ENCODE measurements around the gene UXT. TPM values are rescaled to one million over a fixed set of nuclear protein-coding genes. Genes with fewer than 3 reads are reported as not detected.
A peak's percentile ranks its signal among the peaks of the same experiment; 100 is the strongest.

Gene UXT
- total and polyA plus RNA-seq, 4 experiments from 2014 or later, result 172 to 315 (median 232) TPM

- Histone ChIP-seq H3K36me3 (ENCODE audit: insufficient read depth, low read length) (peaks cover 7% of the 10 kb centered on the region), H3K27me3 (ENCODE audit: insufficient read depth, low read length) (no peaks in the 10 kb centered on the region), H3K9me3 (ENCODE audit: control insufficient read depth in 1 of 2, low read length in 2 of 2) (no peaks in the 10 kb centered on the region), H3K27ac (ENCODE audit: low read depth, low read length) (peak overlapping the region; percentile 49), H3K4me3 (ENCODE audit: low read length in 2 of 2) (peak overlapping the region in 1 of 2 donors; percentile 38), H3K4me1 (ENCODE audit: insufficient read depth, low read length) (peaks cover 33% of the 10 kb centered on the region)
- Mint-ChIP-seq H3K27ac (peak overlapping the region; percentile 79 to 93 (median 87)), H3K36me3 (peaks cover 4 to 57% of the 10 kb centered on the region in 2 donors), H3K27me3 (no peaks in the 10 kb centered on the region), H3K9me3 (no peaks in the 10 kb centered on the region), H3K4me3 (peak overlapping the region; percentile 85 to 94 (median 88)), H3K4me1 (peaks cover 38 to 50% (median 44%) of the 10 kb centered on the region in 4 donors)
- DNase-seq, result no peak
- intact Hi-C loops (cut with micrococcal nuclease), result no loop called here
- ChIA-PET POLR2A (ENCODE audit: partially characterized antibody) (interaction anchor here (0.9 to 2.7 kb wide), 6 partner anchors 19 to 925 kb away, joined by 4 to 14 read pairs (median 7); partner anchors contain the start of genes ARAF, CFP, RBM3 and TIMP1), CTCF (ENCODE audit: partially characterized antibody) (no interaction called here)
Measured at GRCh38 chrX:47649271-47649670, 9.7 kb downstream of the UXT start.

- H3K27ac ChIP-seq (ENCODE audit: low read depth, low read length), result no peak overlapping the region
- H3K4me1 Mint-ChIP-seq, result peaks cover 41 to 55% (median 47%) of the 10 kb centered on the region in 4 donors
- H3K4me3 Mint-ChIP-seq, result peak overlapping the region; percentile 54 to 94 (median 87)
- ChIA-PET POLR2A (ENCODE audit: partially characterized antibody) (interaction anchor here (0.8 to 2.6 kb wide), 3 partner anchors 18 to 454 kb away, joined by 3 to 9 read pairs (median 4); partner anchors contain the start of gene CFP), CTCF (ENCODE audit: partially characterized antibody) (interaction anchor here (1.0 to 1.5 kb wide), 2 partner anchors 66 to 110 kb away, joined by 3 read pairs; partner anchors contain the start of gene TIMP1)
- peaks cover 33% of the 10 kb centered on the region for H3K4me1 ChIP-seq (ENCODE audit: insufficient read depth, low read length)
- H3K27me3 ChIP-seq (ENCODE audit: insufficient read depth, low read length), result no peaks in the 10 kb centered on the region
- no peaks in the 10 kb centered on the region for H3K9me3 ChIP-seq (ENCODE audit: control insufficient read depth in 1 of 2, low read length in 2 of 2)
- intact Hi-C loops (cut with micrococcal nuclease), result no loop called here
- peak overlapping the region; percentile 14 to 87 (median 65) for H3K27ac Mint-ChIP-seq
- H3K27me3 Mint-ChIP-seq, result no peaks in the 10 kb centered on the region
- H3K36me3 ChIP-seq (ENCODE audit: insufficient read depth, low read length), result peaks cover 5% of the 10 kb centered on the region
- DNase-seq, result no peak
- H3K36me3 Mint-ChIP-seq, result peaks cover 0 to 53% of the 10 kb centered on the region in 2 donors
- H3K4me3 ChIP-seq (ENCODE audit: low read length in 2 of 2), result no peak overlapping the region
- H3K9me3 Mint-ChIP-seq, result no peaks in the 10 kb centered on the region
Measured at GRCh38 chrX:47648376-47648775, 10.6 kb downstream of the UXT start.

- intact Hi-C loops (cut with micrococcal nuclease), result no loop called here
- Mint-ChIP-seq H3K4me1 (peaks cover 40 to 55% (median 47%) of the 10 kb centered on the region in 4 donors), H3K4me3 (peak overlapping the region in 1 of 8 donors; percentile 57)
Measured at GRCh38 chrX:47646636-47647035, 12.3 kb downstream of the UXT start.

GRCh38 chrX:47645530-47645929 is 13.4 kb downstream of the UXT start:
- Mint-ChIP-seq H3K27ac (peak overlapping the region in 2 of 7 donors; percentile 53), H3K4me1 (peaks cover 34 to 45% (median 39%) of the 10 kb centered on the region in 4 donors), H3K4me3 (no peak overlapping the region), H3K36me3 (peaks cover 0 to 41% of the 10 kb centered on the region in 2 donors), H3K9me3 (no peaks in the 10 kb centered on the region), H3K27me3 (no peaks in the 10 kb centered on the region)
- CTCF ChIA-PET (ENCODE audit: partially characterized antibody), result interaction anchor here (1.2 kb wide), 1 partner anchor 15 kb away, joined by 6 read pairs; no protein-coding TSS in a partner anchor
- Histone ChIP-seq H3K27ac (ENCODE audit: low read depth, low read length) (no peak overlapping the region), H3K27me3 (ENCODE audit: insufficient read depth, low read length) (no peaks in the 10 kb centered on the region), H3K4me3 (ENCODE audit: low read length in 2 of 2) (no peak overlapping the region), H3K9me3 (ENCODE audit: control insufficient read depth in 1 of 2, low read length in 2 of 2) (no peaks in the 10 kb centered on the region), H3K36me3 (ENCODE audit: insufficient read depth, low read length) (peaks cover 12% of the 10 kb centered on the region), H3K4me1 (ENCODE audit: insufficient read depth, low read length) (peaks cover 26% of the 10 kb centered on the region)
- no peak for DNase-seq
- POLR2A ChIA-PET (ENCODE audit: partially characterized antibody), result no interaction called here
- intact Hi-C loops (cut with micrococcal nuclease), result no loop called here

More at GRCh38 chrX:47646636-47647035, 12.3 kb downstream of the UXT start:
- DNase-seq, result no peak
- Mint-ChIP-seq H3K27ac (peak overlapping the region in 3 of 7 donors; percentile 2 to 46 (median 17)), H3K36me3 (peaks cover 0 to 44% of the 10 kb centered on the region in 2 donors), H3K27me3 (no peaks in the 10 kb centered on the region), H3K9me3 (no peaks in the 10 kb centered on the region)
- H3K27ac ChIP-seq (ENCODE audit: low read depth, low read length), result no peak overlapping the region
- CTCF ChIA-PET (ENCODE audit: partially characterized antibody), result interaction anchor here (0.7 to 1.2 kb wide), 2 partner anchors 18 to 84 kb away, joined by 3 read pairs; no protein-coding TSS in a partner anchor
- H3K4me3 ChIP-seq (ENCODE audit: low read length in 2 of 2), result no peak overlapping the region
- H3K36me3 ChIP-seq (ENCODE audit: insufficient read depth, low read length), result peaks cover 8% of the 10 kb centered on the region
- H3K27me3 ChIP-seq (ENCODE audit: insufficient read depth, low read length), result no peaks in the 10 kb centered on the region
- peaks cover 33% of the 10 kb centered on the region for H3K4me1 ChIP-seq (ENCODE audit: insufficient read depth, low read length)
- no peaks in the 10 kb centered on the region for H3K9me3 ChIP-seq (ENCODE audit: control insufficient read depth in 1 of 2, low read length in 2 of 2)
- POLR2A ChIA-PET (ENCODE audit: partially characterized antibody), result interaction anchor here (2.6 kb wide), 1 partner anchor 16 kb away, joined by 9 read pairs; the partner anchor contains the start of gene CFP

- Histone ChIP-seq H3K27ac (ENCODE audit: low read depth, low read length) (no peak overlapping the region), H3K9me3 (ENCODE audit: control insufficient read depth in 1 of 2, low read length in 2 of 2) (no peaks in the 10 kb centered on the region), H3K4me1 (ENCODE audit: insufficient read depth, low read length) (peaks cover 26% of the 10 kb centered on the region), H3K4me3 (ENCODE audit: low read length in 2 of 2) (no peak overlapping the region), H3K27me3 (ENCODE audit: insufficient read depth, low read length) (no peaks in the 10 kb centered on the region), H3K36me3 (ENCODE audit: insufficient read depth, low read length) (peaks cover 19% of the 10 kb centered on the region)
- peak in 2 of 5 donors; percentile 31 for DNase-seq
- peaks cover 34 to 42% (median 38%) of the 10 kb centered on the region in 4 donors for H3K4me1 Mint-ChIP-seq
- H3K9me3 Mint-ChIP-seq, result no peaks in the 10 kb centered on the region
- ChIA-PET CTCF (ENCODE audit: partially characterized antibody) (interaction anchor here (0.6 to 1.4 kb wide), 5 partner anchors 10 to 101 kb away, joined by 3 to 7 read pairs (median 3); no protein-coding TSS in a partner anchor), POLR2A (ENCODE audit: partially characterized antibody) (interaction anchor here (1.1 kb wide), 1 partner anchor 15 kb away, joined by 4 read pairs; the partner anchor contains the start of gene CFP)
- H3K36me3 Mint-ChIP-seq, result peaks cover 6 to 48% of the 10 kb centered on the region in 2 donors
- no peaks in the 10 kb centered on the region for H3K27me3 Mint-ChIP-seq
- H3K4me3 Mint-ChIP-seq, result peak overlapping the region in 3 of 8 donors; percentile 8 to 39 (median 12)
- intact Hi-C loops (cut with micrococcal nuclease), result no loop called here
- peak overlapping the region in 4 of 7 donors; percentile 1 to 72 (median 41) for H3K27ac Mint-ChIP-seq
Measured at GRCh38 chrX:47644557-47645091, 14.4 kb downstream of the UXT start.

- Histone ChIP-seq H3K36me3 (ENCODE audit: insufficient read depth, low read length) (peaks cover 26% of the 10 kb centered on the region), H3K4me1 (ENCODE audit: insufficient read depth, low read length) (peaks cover 21% of the 10 kb centered on the region), H3K4me3 (ENCODE audit: low read length in 2 of 2) (no peak overlapping the region), H3K27ac (ENCODE audit: low read depth, low read length) (no peak overlapping the region), H3K27me3 (ENCODE audit: insufficient read depth, low read length) (no peaks in the 10 kb centered on the region), H3K9me3 (ENCODE audit: control insufficient read depth in 1 of 2, low read length in 2 of 2) (no peaks in the 10 kb centered on the region)
- intact Hi-C loops (cut with micrococcal nuclease), result no loop called here
- Mint-ChIP-seq H3K4me1 (peaks cover 29 to 35% (median 32%) of the 10 kb centered on the region in 4 donors), H3K27me3 (no peaks in the 10 kb centered on the region), H3K27ac (peak overlapping the region in 2 of 7 donors; percentile 9 to 72), H3K36me3 (peaks cover 8 to 48% of the 10 kb centered on the region in 2 donors), H3K9me3 (no peaks in the 10 kb centered on the region), H3K4me3 (no peak overlapping the region)
- CTCF ChIA-PET (ENCODE audit: partially characterized antibody), result interaction anchor here (1.1 to 1.4 kb wide), 2 partner anchors 11 to 15 kb away, joined by 3 to 7 read pairs; no protein-coding TSS in a partner anchor
- POLR2A ChIA-PET (ENCODE audit: partially characterized antibody), result interaction anchor here (0.6 to 1.1 kb wide), 2 partner anchors 13 to 14 kb away, joined by 3 to 4 read pairs; partner anchors contain the start of gene CFP
- no peak for DNase-seq
Measured at GRCh38 chrX:47643926-47644325, 15.1 kb downstream of the UXT start.

- H3K4me1 ChIP-seq (ENCODE audit: insufficient read depth, low read length), result no peaks in the 10 kb centered on the region
- intact Hi-C loops (cut with micrococcal nuclease), result loop anchor here (5.0 kb wide), 1 partner anchor 447 kb away; the partner anchor contains the start of gene UBA1
- ChIA-PET POLR2A (ENCODE audit: partially characterized antibody) (no interaction called here), CTCF (ENCODE audit: partially characterized antibody) (no interaction called here)
- Mint-ChIP-seq H3K27me3 (no peaks in the 10 kb centered on the region), H3K4me3 (peak overlapping the region in 3 of 8 donors; percentile 20 to 41 (median 25)), H3K4me1 (peaks cover 0 to 18% (median 6%) of the 10 kb centered on the region in 4 donors), H3K36me3 (peaks cover 8 to 42% of the 10 kb centered on the region in 2 donors), H3K9me3 (no peaks in the 10 kb centered on the region), H3K27ac (peak overlapping the region in 3 of 7 donors; percentile 24 to 76 (median 53))
- H3K27me3 ChIP-seq (ENCODE audit: insufficient read depth, low read length), result no peaks in the 10 kb centered on the region
- H3K4me3 ChIP-seq (ENCODE audit: low read length in 2 of 2), result no peak overlapping the region
- no peak overlapping the region for H3K27ac ChIP-seq (ENCODE audit: low read depth, low read length)
- H3K9me3 ChIP-seq (ENCODE audit: control insufficient read depth in 1 of 2, low read length in 2 of 2), result no peaks in the 10 kb centered on the region
- no peak for DNase-seq
- H3K36me3 ChIP-seq (ENCODE audit: insufficient read depth, low read length), result peaks cover 30% of the 10 kb centered on the region
Measured at GRCh38 chrX:47638816-47639215, 20.2 kb downstream of the UXT start.
